GM06990 (cell line): ENCODE measurements around the gene MOV10L1.

Source experiments
- DNase-seq: peaks from one replicate; pipeline ENCODE4 v3.0.0-alpha.2; 2011; ENCODE audit not compliant: insufficient read length; ENCODE audit errors: extremely low read depth
- H3K27me3 ChIP-seq: replicated peaks from 2 replicates; pipeline ENCODE4 v1.6.0; 2011; ENCODE audit warnings: low read length; ENCODE audit not compliant: control insufficient read depth, insufficient read depth
- H3K36me3 ChIP-seq: 2 replicates; pipeline ENCODE4 v1.5.1; 2011; ENCODE audit warnings: low read length; ENCODE audit not compliant: control insufficient read depth, insufficient read depth
- H3K4me3 ChIP-seq: replicated peaks from 2 replicates; pipeline ENCODE4 v1.5.1; 2011; ENCODE audit warnings: low read depth, mild to moderate bottlenecking, control low read depth, low read length
- CTCF ChIP-seq: IDR thresholded peaks from 2 replicates; pipeline ENCODE4 v1.5.1; 2011; ENCODE audit warnings: low read length, control low read depth, mild to moderate bottlenecking, inconsistent platforms; ENCODE audit not compliant: insufficient read depth, poor library complexity, severe bottlenecking

MOV10L1 gene

GRCh38 chr22:50117168-50117762 is 27.5 kb downstream of the MOV10L1 start:
- Histone ChIP-seq H3K27me3 (peaks cover 1% of the 10 kb centered on the region), H3K4me3 (no peak overlapping the region), H3K36me3 (no peaks in the 10 kb centered on the region)
- no peak for TF ChIP-seq CTCF
- no peak for DNase-seq

- TF ChIP-seq CTCF = no peak
- H3K27me3 ChIP-seq = peaks cover 1% of the 10 kb centered on the region
- no peak for DNase-seq
- H3K4me3 ChIP-seq = no peak overlapping the region
- no peaks in the 10 kb centered on the region for H3K36me3 ChIP-seq
These were observed 28.3 kb downstream of the MOV10L1 start for GRCh38 chr22:50118129-50118528.

- peaks cover 1% of the 10 kb centered on the region for H3K27me3 ChIP-seq
- no peak overlapping the region for H3K4me3 ChIP-seq
- H3K36me3 ChIP-seq = no peaks in the 10 kb centered on the region
- DNase-seq = no peak
- TF ChIP-seq CTCF = no peak
These were observed 28.9 kb downstream of the MOV10L1 start for GRCh38 chr22:50118557-50119168.

GRCh38 chr22:50119169-50119767 is 29.5 kb downstream of the MOV10L1 start:
- DNase-seq = no peak
- no peak for TF ChIP-seq CTCF
- Histone ChIP-seq H3K27me3 (peaks cover 1% of the 10 kb centered on the region), H3K4me3 (no peak overlapping the region), H3K36me3 (no peaks in the 10 kb centered on the region)

- H3K4me3 ChIP-seq = no peak overlapping the region
- H3K27me3 ChIP-seq = peaks cover 1% of the 10 kb centered on the region
- no peaks in the 10 kb centered on the region for H3K36me3 ChIP-seq
- DNase-seq = no peak
- TF ChIP-seq CTCF = no peak
These were observed 30.0 kb downstream of the MOV10L1 start for GRCh38 chr22:50119768-50120251.
